ENCODE results near the gene NELFCD.

Gene NELFCD

DNA sequence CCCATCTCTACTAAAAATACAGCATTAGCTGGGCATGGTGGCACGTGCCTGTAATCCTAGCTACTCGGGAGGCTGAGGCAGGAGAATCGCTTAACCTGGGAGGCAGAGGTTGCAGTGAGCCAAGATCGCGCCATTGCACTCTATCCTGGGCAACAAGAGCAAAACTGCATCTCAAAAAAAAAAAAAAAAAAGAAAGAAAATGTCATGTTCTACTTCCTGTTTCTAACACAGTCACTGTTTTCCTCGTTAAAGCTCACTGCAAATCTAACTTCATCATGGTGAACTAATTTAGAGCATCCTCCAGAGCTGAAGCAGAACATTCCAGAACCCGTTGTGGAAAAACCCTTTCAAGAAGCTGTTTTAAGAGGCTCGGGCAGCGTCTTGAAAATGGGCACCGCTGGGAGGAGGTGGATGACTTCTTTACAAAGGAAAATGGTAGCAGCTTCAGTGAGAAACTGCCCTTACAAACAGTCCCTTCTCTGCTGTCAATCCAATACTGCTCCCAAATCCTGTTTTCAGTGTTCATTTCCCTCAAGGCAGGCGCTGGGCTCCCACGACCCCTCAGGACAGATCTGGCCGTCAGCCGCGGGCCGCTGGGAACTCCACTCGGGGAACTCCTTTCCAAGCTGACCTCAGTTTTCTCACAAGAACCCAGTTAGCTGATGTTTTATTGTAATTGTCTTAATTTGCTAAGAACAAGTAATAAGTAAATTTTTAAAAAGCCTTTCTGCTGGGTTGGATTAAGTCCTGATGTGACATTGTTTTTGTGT is 13.5 kb downstream of the NELFCD start:
- DNase-seq (ENCODE audit: low read depth, low spot score): no peak

DNA sequence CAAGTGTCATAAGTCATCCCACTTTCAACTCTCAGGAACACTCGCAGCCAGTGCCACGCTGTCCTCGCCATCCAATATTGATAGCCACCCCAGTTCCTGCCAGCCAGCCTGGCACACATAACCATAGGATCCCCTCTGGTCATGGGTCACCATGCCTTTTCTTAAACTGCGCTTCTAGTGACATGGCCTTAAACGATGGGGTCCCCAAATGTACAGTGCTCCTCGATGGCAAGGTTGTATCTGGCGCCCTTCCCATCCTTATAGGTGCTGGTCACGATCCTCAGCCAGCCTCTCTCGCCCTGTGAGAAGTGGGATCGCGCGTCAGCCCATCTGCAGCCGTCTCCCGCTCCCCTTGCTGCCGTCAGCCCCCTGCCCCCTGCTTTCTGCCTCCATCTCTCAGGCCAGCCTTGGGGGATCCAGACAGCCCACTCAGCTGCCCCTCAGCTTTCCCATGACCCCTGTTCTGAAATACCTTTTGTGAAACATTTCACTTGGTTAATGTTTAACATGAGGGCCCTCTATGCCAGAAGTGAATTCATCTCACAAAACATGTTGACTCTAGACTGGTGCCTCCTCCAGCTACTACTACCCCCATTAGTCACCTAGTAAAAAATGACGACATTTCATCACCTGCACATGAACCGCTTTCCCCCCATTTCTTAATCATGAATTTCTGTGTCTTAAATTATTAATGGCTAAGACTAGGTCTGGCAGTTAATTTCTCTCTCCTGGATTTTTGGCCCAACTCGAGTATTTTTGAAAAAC is 14.6 kb downstream of the NELFCD start:
- DNase-seq (ENCODE audit: low read depth, low spot score): no peak

DNA sequence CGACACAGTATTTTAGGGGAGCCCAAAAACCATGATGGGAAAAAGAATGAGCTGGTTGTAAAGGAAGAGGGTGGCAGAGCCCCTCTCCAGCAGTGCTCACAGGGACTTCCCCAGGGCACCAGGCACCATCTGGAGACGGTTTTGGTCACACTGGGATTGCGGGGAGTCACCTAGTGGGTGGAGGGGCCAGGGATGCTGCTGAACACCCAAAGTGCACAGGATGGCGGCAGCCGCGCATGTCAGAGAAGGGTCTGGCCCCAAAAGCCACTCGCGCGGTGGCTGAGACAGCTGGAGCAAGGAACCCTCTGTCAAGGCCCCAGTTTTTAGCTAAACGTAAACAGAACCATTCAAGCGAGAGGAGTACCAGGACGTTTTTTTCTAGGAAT is 15.2 kb downstream of the NELFCD start:
- no peak for DNase-seq (ENCODE audit: low read depth, low spot score)

DNA sequence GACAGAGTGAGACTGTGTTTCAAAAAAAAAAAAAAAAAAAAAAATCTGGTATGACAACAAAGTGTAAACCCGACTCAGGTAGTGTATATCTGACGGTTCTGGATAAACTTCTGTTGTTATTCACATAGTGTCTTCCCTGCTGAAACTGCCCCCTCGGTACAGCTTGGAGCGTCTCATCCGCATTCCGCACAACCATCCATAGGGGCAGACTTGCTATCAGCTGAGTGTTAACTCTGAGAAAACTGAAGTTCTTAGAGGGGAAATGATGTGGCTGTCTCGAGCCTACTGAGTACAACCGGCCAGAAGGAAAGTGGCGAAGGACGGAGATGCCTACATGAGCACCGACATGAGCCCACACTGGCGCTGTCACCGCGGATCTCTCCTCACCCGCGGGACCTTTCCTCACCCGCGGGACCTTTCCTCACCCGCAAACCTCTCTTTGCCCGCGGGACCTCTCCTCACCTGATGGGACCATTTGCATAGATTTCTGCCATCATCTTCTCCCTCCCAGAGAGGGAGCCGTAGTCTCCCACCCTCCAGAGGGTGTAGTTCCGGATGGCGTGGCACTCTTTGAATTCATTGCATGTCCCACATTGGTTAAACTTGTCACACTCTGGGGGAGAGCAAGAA is 16.2 kb downstream of the NELFCD start:
- DNase-seq (ENCODE audit: low read depth, low spot score): no peak

DNA sequence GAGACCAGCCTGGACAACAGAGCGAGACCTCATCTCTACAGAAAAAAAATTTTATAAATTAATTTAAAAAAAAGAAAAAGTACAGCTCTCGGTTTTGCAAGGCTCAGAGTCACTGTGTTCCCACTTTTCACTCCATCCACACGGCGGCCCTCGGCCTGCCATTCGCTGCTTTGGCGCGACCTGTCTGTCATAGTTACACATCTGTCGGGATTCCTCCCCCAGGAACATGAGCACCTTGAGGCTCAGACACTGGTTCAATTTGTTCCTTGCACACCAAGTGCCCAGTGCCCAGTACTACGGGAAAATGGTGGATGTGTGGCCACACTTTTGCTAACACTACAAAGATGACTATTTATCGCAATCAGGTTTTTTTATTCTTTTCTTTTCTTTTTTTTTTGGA is 17.6 kb downstream of the NELFCD start:
- DNase-seq (ENCODE audit: low read depth, low spot score): no peak

DNA sequence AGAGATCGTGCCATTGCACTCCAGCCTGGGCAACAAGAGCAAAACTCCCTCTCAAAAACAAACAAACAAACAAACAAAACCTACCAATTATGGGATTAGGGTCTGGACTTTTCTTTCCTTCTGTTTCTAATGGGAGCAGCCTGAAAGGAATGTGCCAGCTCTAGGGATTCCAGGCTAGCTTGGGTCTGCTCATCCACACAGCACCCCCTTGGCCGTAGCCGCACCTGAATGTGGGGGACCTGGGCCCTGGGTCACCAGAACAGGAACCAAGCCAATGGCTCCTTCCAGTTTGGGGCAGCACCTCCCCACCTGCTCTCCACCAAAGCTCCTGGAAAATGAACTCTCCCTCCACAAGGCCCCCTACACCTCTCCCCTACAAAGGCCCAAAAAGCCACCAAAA is 19.3 kb downstream of the NELFCD start:
- DNase-seq (ENCODE audit: low read depth, low spot score): no peak

DNA sequence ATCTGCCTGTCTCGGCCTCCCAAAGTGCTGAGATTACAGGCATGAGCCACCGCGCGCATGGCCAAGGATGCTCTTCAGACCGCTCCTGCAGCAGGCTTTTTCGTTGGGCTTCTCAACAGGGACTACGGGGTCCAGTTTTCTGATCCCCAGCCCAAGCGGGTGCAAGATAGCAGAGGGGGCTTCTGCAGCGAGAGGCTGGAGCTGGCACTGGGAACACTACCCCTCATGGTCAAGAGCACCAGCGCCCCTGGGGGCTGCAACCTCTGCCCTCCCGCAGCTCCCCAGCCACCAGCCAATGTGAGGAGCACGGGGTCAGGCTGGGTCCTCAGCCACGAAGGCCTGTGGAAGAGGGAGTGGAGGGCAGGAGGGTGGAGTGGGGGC is 20.0 kb downstream of the NELFCD start:
- no peak for DNase-seq (ENCODE audit: low read depth, low spot score)

DNA sequence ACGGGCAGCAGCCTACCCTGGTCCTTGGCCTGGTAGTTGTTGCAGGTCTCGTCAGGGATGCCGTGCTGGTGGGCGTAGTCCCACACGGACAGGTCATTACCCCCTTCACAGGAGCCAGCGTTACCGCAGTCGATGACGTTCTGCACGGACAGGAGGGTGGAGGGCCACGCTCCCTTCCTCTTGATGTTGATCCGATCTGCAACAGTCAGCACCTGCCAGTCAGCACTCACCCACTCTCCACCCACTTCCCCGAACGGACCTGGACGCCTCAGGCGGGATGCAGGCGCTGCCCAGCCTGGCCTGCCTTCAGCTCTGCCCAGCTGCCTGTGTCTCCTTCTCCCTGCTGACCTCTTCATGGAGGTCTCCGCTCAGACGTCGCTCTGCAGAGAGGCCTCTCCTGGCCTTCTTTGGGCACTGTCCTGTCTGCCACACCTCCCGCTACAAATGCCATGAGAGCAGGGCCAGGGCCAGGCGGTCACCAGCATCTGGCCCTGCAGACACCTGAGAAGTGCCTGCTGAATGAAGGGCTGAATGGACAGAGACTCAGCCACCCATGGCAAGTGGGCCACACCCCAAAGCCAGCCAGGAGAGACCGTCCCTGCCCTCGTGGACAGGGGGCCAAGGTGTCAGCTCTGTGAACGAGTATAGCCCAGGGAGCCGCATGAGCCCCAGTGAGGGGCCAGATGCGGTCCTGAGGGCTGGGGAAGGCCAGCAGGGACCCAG is 20.6 kb downstream of the NELFCD start:
- no peak for DNase-seq (ENCODE audit: low read depth, low spot score)

DNA sequence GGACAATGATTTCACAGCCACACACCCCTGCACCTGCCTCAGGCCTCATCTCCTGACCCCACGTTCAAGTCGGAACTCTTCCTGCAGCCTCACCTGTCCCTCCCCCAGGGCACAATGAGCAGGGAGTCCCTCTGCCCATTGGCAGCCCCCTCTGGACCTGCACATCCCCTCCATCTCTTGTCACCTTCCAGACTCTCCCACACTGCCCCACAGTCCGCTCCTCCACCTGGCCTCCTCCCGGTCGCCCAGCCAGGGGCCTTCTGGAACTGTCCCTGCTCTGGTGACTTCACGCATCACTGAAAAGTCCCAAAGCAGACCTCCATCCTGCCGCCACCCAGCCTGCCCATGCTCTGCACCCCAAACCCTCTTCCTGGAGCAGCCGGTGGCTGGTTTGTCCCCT is 21.3 kb downstream of the NELFCD start:
- DNase-seq (ENCODE audit: low read depth, low spot score): no peak

DNA sequence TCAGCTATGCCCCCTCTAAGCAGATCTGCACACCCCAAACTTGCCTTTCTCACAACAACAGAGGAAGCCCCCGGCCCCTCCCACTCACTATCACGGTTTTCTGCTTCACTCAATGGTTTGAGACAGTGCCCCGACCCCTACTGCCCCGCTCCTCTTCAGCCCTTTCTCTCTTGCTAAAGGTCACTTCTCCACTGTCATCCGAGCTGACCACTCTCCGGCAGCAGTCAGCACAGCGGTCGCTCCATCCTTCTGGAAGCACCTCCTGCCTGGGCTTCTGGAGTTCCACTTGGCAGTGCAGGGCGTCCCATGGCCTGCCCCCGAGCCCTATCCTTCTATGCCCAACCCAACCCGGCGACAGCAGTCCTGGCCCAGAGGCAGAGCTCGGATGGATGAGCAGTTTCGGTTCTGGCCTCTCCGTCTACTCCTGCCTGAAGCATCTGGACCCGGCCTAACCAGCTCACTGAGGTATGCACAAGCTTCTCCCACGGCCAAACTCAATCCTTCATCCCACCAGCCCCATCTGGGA is 21.9 kb downstream of the NELFCD start:
- DNase-seq (ENCODE audit: low read depth, low spot score): no peak

DNA sequence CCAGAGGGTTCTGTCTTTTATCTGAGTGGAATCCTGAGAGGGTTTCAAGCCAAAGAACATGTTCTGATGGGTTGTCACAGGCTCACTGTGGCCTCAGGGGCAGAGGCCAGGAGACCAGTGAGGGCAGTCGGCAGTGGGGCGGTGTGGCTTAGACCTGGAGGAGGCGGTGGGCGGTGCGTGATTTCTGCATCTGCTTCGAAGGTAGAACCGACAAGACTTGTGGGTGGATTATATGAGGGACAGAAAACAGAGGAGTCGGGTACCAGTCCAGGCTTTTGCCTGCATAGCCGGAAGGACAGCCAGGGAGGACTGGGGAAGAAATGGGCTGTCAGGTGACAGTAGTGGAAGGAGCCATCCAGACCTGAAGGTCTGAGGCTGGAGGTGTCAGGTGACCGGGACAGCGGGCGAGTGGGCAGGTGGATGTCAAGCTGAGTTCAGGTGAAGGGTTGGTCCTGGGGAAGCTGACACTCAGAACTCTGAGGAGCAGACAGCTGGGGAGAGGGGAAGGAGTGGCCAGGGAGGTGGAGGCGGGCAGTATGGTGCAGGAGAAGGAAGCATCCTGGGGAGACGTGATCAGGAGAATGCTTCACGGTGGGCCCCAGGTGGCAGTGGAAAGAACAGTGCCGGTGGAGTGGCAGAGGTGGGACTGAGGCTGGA is 22.9 kb downstream of the NELFCD start:
- no peak for DNase-seq (ENCODE audit: low read depth, low spot score)

DNA sequence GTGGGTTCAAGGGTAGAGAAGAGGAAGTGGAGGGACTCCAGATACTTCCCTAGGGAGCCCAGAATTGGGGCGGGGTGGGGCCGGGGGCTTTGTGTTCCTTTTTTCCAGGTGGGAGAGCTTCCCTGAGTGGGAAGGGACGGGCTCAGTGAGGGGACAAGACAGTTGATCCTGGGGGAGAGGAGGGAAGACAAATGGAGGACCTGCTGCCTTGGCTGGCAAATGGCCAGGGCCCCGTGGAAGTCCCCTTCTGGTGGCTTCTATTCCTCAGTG is 23.4 kb downstream of the NELFCD start:
- no peak for DNase-seq (ENCODE audit: low read depth, low spot score)

DNA sequence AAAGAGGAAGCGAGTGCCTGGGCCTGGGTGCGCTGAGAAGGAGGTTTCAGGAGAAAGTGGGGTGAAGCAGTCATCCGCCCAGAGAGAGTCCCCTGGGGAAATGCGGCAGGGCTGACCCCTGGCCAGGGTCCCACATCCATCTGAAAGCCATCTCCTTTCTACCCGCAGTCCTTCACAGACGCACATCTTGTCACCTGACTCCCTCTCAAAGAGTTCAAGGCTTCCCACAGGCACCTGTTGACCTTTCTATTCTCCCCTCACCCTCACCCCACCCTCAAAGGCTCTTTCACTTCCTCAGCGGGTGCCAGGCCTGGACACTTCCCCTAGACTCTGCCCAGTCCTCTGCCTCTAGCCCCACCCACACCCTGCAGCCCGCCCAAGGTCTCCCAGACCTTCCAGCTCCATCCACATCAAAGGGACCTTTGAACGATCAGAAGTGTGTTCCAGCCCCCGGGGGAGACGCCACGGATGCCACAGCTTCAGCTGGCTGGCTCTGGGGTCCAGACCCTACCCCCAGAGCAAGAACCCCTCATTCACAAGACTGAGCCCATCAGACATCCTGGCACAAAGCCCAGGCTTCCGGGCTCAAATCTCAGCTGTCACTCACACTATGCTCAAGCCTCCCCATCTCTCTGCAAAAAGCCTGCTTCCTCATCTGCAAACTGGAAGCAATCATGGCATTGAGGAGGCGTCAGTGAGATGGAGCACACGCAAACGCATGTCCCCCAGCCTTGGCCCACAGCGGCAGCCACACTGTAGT is 23.9 kb downstream of the NELFCD start:
- DNase-seq (ENCODE audit: low read depth, low spot score): no peak

DNA sequence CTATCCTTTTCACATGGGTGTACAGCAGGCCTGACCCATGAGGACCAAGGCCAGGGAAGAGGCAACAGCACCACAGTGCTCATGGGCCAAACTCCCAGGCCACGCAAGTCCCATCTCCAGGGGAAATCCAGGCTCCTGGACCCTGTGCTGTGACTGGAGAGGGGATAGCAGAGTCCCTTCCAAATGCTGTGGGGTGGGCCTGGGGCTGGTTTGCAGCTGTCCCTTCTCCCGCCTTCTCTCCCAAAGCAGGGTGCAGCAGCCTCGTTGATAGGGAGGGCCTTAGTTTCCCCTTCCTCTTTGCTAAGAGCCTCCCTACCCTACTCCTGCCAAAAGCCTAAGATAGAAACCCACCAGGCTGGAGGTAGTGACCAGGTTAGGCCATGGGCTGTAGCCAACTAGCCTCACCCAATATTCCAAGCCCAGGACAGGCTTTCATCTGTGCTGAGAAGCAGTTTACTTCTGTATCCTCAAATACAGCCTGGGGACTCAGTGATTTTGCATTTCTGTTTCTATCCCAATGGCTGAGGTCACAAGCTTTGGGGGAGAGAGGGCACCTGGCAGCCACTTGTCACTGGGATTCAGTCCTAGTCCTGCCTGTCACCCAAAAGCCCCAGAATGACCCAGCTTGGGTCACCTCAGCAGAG is 24.6 kb downstream of the NELFCD start:
- DNase-seq (ENCODE audit: low read depth, low spot score): no peak

DNA sequence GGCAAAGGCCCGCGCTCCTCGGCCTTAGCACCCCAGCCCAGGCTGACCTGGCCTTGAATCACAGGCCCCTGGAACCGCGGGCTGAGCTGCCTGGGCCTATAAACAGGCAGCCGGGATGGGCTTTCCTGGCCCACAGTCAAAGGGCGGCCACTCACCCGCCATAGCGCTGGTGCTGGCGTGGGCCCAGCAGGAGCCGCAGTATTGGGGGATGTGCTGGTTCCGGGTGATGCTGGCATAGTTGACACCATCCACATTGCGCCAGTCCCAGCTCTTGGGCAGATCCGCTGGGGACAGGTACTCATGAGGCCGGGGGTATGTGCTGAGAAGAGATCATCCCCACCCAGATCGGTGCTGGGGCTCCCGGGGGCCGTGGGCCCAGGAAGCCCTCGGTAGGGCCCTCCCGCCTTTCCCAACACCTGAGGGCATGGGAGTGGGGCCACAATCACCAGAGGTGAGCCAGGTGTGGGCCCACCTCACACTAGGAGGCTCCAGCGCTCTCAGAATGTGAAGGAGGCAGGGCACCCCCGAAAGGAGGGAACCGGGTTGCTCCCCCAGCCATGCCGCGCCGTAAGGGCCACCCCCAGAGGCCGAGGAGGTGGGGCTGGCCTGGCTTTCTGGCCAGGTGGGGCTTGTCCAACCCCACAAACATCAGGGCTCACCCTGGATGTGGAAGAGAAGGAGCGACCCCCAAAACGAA is 25.3 kb downstream of the NELFCD start:
- DNase-seq (ENCODE audit: low read depth, low spot score): no peak

DNA sequence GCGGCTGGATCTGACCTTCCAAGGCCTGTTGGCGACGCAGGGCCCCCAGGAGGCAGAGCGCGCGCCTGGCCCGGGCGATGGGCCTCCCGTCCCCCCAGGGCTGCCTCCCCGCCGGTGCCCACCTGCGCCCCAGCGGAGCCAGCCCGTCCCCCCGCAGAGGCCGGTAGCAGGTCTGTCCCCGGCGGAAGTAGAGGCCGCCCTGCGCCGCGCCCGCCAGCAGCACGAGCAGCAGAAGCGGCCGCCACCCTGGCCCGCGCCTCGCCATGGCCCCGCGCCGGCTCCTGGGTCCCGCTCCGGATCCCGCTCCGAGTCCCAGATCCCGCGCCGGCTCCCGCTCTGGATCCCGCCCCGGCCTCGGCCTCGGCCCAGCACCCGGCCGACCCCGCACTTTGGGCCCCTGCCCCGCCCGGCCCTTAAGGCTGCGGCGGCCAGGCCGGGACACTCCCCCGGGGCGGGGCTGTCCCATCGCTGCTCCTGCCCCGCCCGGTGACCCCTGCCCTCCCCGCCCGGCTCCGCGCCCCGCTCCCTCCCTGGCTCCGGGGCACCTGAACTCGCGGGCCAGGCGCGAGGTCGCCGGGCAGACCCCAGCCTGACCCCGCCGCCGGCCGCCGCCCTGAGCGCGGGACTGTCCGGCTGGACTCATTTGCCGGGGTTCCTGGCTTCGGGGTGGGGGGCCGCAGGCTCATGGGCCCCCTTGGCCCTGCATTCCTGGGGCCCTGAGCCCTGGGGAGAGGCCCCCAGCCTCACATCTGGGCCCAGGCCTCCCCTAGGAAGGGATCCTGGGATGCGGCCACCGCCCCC is 26.0 kb downstream of the NELFCD start, which contains the start of gene CTSZ:
CTSZ (minus strand) TSS at position 391 of the 801 bp plus-strand sequence; CDS start at position 265, 126 bp downstream.
- no peak for DNase-seq (ENCODE audit: low read depth, low spot score)

DNA sequence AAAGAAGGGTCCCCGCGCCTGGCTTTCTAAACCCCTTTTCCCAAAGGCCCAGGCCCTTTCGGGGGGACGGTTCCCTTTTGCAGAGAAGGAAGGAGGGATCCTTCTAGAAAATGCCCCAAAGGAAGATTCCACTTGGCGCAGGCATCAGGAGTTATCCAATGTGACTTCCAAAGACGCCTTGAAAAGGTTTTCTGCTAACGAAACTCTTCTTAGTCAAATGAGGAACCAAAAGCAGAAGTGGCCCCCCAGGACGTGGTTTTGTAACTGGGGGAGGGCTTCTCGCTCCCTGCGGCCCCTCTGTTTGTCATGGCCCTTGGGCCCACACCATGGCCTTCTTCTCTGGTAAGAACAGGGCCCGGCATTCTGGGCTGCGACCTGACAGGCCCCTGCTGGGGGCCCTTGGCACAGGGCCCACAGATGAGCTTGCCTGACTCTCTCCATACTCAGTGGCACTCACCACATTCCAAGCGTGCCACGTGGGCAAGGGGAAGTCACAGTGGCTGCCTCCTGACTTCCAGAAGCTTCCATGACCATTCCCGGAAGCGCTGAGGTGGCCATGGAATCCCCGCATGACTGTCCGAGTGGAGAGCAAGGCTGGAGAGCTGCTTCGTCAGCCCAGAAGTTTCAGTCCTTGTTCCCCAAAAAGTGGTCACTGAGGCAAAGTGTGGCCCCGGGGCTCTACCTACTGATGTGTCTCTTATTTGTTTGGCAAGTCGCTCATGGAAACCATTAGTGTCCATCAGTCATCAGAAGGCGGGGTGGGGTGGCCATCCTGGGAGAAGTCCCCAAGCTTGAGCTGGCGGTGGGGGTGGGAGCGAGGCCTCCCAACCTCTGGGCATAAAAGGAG is 26.8 kb downstream of the NELFCD start:
- no peak for DNase-seq (ENCODE audit: low read depth, low spot score)

All from activated naive CD8-positive, alpha-beta T cell treated with anti-CD3 and anti-CD28 coated beads, Interleukin-2, amount 50 U/mL, for 16 hours (primary cell).